HG02938 (cell line): Measurements from ENCODE around the gene ZBTB44.
"Not testable (repeated sequence)": the region's sequence is repeated elsewhere in the genome, so short reads cannot be mapped to it uniquely, and the experiment has no call there.

Source experiments
- ATAC-seq: cut with Tn5 transposase; IDR thresholded peaks from one replicate; pipeline ENCODE4 v1.9.1; 2021; ENCODE audit warnings: mild to moderate bottlenecking, moderate library complexity; ENCODE audit not compliant: unreplicated experiment

The ZBTB44 gene

DNA sequence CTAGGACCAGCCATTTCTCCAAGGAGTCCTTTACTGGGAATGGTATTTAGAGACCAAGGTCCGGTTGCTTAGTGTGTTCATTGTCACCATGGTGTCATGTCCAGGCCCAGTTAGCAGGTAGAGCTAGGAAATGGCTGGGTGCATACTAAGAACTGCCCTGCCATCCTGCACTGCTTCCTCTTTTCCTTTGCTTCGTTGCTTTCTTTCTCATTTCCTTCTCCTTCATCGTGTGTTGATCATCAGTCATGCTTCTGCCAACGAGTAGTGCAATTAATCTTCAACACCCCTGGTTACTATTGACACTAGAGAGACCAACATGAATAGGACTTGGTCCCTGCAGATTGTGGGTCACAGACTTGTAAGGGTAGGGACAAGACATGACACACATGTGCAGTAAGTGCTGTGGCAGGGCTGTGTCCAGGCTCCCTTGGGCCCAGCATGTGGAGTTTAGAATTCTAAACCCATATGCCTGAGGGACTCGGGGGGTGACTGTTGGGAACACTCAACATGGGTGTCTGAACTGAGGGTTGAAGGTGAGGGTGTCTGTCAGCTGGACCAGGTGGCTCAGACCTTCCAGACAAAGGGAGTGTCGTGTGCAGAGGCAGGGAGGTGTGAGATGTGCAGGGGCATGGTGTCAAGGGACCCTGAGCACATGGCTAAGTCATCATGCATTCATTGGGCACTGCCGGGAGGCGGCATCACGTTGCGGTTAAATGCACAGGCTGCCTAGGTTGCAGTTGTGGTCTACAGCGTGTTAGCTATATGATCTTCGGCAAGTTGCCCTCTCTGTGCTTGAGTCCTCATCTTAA lies 112.5 kb downstream of the ZBTB44 start:
- ATAC-seq = no peak

DNA sequence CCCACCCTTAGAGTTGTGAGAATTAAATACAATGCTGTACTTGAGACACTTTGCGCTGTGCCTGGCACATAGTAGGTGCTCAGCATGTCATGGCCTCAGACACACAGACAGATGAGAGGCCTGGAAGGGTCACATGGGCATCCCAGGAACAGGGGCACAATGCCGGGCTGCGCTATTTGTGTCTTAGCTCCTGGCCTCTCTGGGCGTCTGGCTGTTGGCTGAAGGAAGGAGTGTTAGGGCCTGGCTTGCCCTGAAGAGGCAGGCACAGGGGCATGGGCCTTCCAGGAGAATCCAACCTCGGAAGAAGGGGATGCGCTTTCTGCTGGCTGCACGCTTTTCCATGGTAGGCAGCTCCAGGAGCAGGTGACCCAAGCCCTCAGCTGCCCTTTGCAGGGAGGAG lies 113.7 kb downstream of the ZBTB44 start:
- no peak for ATAC-seq

DNA sequence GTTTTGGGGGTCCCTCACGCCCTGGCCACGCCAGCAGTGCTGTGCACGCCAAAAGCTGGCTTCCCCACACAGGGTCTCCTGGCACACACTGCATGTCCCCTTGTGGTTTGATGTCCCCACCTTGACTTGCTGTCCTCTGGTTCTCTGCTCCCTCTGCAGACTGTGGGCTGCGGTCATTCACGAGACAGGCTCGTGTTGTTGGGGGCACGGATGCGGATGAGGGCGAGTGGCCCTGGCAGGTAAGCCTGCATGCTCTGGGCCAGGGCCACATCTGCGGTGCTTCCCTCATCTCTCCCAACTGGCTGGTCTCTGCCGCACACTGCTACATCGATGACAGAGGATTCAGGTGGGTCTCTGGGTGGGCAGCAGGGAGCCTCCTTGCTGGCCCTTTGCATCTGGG lies 114.9 kb downstream of the ZBTB44 start:
- no peak for ATAC-seq

DNA sequence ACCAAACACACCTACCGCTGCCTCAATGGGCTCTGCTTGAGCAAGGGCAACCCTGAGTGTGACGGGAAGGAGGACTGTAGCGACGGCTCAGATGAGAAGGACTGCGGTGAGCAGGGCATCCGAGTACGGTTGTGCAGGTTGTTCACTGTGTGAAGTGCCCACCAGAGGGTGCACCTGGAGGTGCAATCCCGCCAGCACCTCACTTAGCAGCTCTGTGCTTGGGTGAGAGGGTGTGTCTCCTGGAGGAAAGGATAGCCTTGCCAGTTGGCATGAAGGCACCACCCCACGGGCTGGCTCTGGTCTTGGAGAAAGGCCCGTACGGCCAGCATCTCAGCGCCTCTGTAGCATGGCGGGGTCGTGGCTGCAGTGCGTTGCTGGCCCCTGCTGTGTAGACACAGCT lies 115.8 kb downstream of the ZBTB44 start:
- ATAC-seq = no peak

DNA sequence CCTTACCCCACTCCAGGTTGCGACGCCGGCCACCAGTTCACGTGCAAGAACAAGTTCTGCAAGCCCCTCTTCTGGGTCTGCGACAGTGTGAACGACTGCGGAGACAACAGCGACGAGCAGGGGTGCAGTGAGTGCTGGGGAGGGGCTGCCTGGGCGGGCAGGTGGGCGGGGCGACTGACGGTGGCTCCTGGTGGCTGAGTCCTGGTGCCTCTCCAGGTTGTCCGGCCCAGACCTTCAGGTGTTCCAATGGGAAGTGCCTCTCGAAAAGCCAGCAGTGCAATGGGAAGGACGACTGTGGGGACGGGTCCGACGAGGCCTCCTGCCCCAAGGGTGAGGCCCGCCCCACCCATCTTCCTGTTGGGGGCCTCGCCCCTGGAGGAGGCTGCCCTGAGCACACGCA lies 116.4 kb downstream of the ZBTB44 start:
- ATAC-seq = no peak

DNA sequence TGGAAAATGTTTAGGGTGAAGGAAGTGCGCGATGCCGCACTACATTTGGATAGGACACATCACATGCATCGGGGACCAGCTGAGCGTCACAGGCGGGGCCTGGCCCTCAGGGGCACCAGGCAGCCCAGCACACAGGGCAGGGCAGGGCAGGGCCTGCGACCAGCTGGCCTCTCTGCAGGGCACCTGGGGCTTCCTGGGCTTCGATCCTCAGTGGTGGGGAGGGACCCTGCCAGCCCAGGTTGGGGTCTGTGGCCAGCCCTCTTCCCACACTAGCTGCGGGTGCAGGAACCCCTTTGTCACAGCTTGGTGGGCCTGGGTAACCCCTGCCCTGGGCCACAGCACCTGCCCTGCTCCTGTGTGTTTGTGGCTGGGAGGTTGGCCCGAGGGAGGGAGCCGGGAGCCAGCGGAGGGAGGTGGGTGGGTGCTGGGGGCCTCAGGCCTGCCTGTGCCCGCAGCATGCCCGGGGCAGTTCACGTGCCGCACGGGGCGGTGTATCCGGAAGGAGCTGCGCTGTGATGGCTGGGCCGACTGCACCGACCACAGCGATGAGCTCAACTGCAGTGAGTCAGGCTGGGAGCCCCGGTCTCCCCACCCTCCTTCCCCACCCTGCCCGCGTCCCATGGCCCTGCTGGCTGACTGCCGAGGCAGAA lies 117.2 kb downstream of the ZBTB44 start:
- no peak for ATAC-seq

DNA sequence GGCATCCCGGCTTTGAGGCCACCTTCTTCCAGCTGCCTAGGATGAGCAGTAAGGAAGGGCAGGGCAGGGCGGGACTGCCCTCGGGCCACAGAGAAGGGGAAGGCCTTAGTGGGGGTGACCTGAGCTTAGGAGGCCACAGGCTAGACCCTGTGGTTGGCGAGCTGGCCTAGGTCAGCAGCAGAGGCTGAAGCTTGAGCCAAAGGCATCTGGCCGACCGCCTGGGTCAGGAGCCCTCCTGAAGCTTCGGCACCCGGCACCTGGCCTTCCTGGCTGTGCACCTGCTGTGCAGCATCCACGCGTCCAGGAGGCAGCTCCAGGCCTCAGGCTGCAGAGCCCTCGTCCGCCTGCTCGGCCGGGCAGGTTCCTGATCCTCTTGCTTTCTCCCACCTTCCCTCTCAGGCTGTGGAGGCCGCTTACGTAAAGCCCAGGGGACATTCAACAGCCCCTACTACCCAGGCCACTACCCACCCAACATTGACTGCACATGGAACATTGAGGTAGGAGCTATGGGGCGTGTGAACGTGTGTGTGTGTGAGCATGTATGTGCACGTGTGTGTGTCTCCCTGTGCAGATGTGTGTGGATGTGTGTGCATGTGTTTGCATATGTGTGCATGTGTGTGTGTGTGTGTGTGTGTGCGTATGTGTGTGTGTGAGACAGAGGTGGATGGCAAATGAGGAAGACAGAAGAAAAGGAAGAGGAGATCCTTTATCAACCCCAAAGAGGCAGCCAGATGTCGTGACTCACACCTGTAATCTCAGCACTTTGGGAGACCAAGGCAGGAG lies 120.3 kb downstream of the ZBTB44 start:
- ATAC-seq = no peak

DNA sequence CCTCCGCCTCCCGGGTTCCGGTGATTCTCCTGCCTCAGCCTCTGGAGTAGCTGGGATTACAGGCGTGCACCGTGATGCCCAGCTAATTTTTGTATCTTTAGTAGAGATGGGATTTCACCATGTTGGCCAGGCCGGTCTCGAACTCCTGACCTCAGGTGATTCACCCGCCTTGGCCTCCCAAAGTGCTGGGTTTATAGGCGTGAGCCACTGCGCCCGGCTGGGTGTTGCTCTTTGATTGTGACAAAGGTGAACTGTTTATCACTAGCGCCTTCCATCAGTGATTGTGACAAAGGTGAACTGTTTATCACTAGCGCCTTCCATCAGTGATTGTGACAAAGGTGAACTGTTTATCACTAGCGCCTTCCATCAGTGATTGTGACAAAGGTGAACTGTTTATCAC lies 121.2 kb downstream of the ZBTB44 start:
- ATAC-seq = not testable (repeated sequence)

DNA sequence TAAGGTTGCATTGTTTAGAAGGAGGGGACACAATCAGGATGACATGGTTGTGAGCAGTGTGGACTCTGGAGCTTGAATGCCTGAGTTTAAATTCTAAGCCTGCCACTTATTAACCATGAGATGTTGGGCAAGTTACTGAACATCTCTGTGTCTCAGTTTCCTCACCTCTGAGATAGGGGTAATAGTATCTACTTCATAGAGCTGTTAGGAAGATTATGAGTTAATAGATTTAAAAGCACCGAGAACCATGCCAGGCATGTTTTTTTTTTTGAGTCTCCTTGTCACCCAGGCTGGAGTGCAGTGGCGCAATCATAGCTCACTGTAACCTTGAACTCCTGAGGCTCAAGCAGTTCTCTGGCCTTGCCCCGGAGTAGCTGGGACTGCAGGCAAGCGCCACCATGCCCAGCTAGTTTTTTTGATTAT lies 121.9 kb downstream of the ZBTB44 start:
- no peak for ATAC-seq

DNA sequence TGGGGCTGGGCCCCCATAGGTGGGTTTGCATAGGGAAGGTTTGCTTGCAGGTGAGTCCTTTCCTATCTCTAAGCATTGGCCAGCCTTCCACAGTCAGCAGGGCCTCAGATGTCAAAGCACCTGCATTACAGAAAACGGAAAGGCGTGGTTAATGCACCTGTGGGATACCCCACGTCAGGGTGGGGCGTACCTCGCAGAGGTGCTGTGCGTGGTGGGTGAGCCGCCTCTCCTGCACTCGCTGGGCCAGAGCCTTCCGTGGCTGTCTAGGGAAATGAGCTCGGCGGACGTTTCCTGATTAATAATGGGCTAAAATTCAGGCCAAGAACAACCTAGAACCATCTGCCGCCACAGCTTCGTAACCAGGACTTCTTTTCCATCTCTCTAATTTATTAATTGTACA lies 122.8 kb downstream of the ZBTB44 start:
- ATAC-seq = no peak

DNA sequence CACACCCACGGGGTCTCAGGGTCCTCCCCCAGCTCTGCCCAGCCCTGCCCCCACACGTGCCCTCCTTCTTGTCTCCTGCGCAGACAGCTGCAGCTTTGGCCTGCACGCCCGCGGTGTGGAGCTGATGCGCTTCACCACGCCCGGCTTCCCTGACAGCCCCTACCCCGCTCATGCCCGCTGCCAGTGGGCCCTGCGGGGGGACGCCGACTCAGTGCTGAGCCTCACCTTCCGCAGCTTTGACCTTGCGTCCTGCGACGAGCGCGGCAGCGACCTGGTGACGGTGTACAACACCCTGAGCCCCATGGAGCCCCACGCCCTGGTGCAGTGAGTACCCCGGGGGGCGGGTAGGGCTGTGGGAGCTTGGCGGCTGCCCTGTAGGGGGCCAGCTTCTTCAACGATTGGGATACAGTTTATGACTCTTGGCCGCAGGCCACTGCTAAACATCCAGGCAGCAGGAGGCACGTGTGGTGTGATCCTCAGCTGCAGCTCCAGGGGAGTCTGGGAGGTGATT lies 124.3 kb downstream of the ZBTB44 start:
- no peak for ATAC-seq

DNA sequence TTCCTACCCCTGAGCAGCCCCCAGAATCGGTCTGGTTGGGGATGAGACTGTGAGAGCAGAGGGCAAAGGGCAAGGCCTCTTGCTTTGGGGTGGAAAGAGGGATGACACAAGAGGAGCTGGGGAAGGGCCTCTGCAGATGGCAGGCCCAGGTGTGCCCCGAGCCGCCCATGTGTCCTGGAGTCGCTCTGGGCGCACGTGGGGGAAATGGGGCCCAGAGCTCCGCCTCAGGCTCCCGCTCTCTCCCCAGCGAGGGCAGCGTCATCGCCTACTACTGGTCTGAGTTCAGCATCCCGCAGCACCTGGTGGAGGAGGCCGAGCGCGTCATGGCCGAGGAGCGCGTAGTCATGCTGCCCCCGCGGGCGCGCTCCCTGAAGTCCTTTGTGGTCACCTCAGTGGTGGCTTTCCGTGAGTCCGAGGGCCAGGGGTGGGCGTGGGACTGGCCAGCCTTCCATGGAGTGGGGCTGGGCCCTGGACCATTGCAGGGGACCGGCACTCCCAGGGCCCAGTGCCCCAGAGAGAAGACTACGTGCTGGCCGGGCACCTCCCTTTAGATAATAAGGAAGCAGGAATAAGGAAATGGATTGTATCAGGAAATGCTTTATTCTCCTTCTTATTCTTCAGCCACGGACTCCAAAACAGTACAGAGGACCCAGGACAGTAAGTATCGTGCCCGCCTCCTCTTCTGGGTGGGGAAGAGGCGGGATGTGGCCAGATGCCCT lies 125.1 kb downstream of the ZBTB44 start:
- ATAC-seq = no peak

DNA sequence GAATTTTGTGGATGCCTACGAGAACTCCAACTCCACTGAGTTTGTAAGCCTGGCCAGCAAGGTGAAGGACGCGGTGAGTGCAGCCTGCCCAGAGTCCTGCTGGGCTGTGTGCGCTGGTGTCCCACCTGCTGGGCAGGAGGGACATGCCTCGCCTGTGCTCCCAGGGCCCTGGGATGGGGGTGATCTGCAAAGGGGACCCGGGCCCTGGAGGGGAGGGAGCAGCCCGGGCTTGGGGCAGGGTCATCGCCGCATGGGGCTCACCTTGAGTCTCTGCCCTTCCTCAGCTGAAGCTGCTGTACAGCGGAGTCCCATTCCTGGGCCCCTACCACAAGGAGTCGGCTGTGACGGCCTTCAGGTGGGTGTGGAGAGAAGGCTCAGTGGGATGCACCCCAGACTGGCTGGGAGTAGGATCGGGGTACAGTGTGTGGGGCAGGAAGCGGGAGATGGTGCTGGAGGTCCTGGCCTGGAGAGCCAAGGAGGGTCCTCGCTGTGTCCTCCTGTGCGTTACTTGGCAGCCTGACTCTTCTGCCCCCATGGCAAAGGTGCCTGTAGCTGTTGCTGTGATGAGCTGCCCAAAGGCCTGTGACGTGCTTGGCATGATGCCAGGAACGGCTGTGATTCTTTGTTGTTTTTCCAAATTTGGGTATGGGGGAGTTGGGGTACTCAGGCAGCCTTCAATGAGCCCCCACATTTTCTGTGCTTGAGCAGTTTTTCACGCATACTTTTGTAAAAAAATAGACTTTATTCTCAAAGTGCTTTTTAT lies 126.0 kb downstream of the ZBTB44 start:
- ATAC-seq = no peak

DNA sequence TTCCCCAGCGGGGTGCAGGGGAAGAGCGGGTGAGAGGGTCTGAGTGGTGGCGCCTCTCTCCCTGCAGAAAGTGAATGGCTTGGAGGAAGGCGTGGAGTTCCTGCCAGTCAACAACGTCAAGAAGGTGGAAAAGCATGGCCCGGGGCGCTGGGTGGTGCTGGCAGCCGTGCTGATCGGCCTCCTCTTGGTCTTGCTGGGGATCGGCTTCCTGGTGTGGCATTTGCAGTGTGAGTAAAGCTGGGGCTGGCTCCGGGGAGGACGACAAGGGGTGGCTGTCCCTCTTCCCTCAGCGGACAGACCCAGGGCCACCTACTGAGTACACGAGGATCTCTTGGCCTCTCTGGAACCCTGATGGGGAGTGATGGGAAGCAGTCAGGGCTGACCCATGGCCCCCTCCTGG lies 126.7 kb downstream of the ZBTB44 start:
- no peak for ATAC-seq

DNA sequence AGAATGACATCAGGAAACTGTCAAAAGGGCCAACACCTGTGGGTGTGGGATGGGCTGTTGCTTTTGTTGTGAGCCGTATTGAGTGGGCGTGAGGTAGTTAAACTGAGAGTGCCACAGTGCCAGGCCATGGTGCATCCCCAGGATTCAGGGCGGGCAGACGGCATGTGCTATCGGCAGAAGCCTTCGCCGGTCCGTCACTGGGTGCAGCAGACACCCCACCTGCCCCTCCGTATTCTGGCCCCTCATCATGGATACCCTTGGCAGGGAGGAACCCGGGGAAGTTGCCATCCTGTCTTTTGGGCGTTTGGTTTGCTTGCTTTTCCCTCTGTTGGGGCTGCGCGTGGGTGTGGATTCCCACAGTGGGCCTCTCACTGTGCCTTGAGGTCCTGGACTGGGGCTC lies 127.6 kb downstream of the ZBTB44 start:
- ATAC-seq = no peak

DNA sequence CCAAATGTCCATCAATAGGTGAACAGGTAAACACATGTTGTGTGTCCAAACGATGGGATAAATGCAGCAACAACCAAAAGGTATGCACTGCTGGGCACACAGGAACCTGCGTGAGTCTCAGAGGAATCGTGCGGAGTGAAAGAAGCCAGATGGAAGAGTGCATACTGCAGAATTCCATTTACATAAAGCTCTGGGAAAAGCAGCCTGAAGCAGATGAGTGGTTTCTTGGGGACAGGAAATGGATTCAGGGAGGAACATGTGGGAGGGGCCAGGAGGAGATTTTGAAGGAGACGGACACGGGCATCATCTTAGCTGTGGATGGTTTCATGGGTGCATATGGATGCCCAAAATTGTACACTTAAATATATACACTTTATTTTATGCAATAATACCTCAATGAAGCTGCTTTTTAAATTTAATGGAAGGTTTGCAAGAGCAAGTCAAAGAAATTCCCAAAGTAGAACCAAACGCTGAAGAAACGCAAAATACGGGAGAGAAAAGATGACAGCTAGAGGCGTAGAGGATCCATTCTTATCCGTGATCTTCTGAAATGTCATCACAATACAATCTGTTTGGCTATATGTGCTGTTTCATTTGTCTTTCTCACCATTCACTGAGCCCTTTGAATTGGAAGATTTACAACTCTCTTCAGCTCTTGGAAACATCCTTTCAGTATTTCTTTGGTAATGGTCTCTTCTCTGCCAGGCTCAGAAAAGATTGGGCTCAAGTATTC lies 130.7 kb downstream of the ZBTB44 start:
- no peak for ATAC-seq

DNA sequence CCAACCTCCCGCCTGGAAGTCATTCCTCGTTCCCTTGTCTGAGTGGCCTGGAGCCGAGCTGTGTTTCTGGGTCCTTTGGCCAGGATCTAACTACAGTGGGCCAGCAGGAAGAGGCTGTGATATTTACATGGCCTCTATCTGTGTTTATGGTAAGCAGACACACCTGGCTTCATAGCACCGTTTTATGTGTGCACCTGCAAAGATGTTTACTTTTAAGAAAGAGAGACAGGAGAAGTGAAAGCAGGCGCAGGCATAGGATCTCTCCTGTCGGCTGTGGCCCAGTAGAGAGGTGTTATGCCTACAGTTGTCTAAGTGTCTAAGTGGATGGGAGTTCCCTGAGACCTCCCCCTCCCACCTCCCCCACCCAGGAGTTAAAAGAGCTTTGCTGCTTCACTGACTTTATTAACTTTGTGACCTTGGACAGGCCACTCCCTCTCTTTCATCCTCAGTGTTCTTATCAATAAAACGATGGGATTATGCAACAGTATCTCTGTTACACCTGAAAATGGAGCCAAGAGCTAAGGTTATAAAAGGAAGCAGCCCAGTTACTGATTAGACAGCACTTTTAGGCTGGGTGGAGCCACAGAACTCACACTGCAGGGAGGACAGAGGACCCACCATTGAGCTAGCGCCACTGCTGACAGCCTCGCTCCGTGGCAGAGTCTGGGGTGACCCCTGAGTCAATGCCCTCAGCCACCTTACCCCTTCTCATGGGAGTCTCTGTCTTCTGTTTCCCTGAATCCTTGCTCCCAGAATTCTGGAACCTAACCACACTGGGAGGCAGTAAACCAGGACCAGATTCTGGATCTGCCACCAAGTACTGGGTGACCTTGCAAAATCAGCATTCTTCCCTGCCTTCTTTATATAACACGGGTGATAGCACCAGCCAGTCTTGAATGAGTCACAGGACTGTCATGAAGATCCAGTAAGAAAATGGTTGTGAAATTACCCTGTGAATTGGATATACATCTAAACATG lies 133.1 kb downstream of the ZBTB44 start:
- peak; percentile 68 for ATAC-seq

DNA sequence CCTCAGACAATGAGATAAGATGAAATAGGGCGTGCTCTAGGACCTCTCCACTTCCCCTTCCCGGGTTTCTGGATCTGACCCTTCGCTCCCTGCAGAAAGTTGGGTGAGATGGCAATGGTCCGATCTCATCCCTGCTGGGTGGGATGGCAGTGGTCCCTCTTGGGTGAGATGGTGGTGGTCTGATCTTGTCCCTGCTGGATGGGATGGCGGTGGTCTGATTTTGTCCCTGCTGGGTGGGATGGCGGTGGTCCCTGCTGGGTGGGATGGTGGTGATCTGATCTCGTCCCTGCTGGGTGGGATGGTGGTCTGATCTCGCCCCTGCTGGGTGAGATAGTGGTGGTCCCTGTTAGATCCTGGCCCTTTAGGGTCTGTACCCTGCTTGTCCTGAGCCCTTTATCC lies 133.8 kb downstream of the ZBTB44 start:
- ATAC-seq = no peak
